Cardiac fibroblast (primary cell): ENCODE measurements around the gene PSMD10.

ENCODE experiments used
- DNase-seq, 2 donors: peaks; one replicate each; pipeline versions ENCODE4 v3.0.0 to v3.0.0-alpha.2; 2010; ENCODE audit warnings: low read depth in 2 of 2
- H3K4me3 ChIP-seq, 2 donors: replicated peaks in 1 of 2; 1 replicate in 1 of 2; 2 replicates in 1 of 2; pipeline ENCODE4 v1.5.1; 2011; ENCODE audit warnings: low read depth in 2 of 2, low read length in 2 of 2, mild to moderate bottlenecking in 2 of 2, moderate library complexity in 1 of 2
- CTCF ChIP-seq: IDR thresholded peaks from one replicate; pipeline ENCODE4 v1.5.1; 2011; ENCODE audit warnings: low read depth, mild to moderate bottlenecking, low read length, inconsistent platforms

PSMD10 gene

GRCh38 chrX:108034725-108035124 lies 56.6 kb downstream of the PSMD10 start:
- no peak overlapping the region for H3K4me3 ChIP-seq
- no peak for TF ChIP-seq CTCF
- no peak for DNase-seq
